Gastrocnemius medialis (tissue), 4 donors: ENCODE data around the gene SLC17A1.

Source experiments
- POLR2A ChIP-seq, 2 donors: fragments of 450-650 bp; IDR thresholded peaks; one replicate each; pipeline ENCODE4 v1.6.1; 2017; ENCODE audit warnings: antibody characterized with exemption in 2 of 2, mild to moderate bottlenecking in 2 of 2, moderate library complexity in 2 of 2
- TF ChIP-seq, protein P1 (sequence below), 5 experiments: fragments of 450-650 bp in 3 of 5; fragments of 200-600 bp in 2 of 5; sonication (generic) in 2 of 5; IDR thresholded peaks in 4 of 5; conservative IDR thresholded peaks in 1 of 5; 1 replicate in 4 of 5; 2 replicates in 1 of 5; pipeline ENCODE4 v1.5.1; 2016 to 2019; ENCODE audit warnings: antibody characterized with exemption in 5 of 5, mild to moderate bottlenecking in 3 of 5, moderate library complexity in 3 of 5

DNA sequence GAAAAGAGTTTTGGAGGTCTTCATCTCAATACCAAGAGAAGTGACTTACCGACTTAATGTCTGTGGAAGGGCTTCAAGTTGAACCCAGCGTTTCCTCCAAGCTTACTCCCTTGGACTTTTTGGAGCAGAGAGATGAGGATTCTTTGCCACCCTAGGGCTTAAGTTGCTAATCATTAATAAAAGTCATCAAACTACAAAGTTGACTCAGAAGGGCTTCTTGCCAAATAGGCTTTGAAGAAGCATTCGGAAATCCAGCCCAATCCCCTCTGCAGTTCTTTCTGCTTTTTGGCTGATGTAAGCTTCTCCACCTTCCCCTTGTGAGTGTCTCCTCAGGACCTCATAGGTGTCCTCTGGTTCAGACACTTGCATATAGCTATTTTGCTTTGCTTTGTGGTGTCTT lies 42.3 kb upstream of the SLC17A1 start, which contains the start of gene SLC17A3:
- TF ChIP-seq, protein P1, sequence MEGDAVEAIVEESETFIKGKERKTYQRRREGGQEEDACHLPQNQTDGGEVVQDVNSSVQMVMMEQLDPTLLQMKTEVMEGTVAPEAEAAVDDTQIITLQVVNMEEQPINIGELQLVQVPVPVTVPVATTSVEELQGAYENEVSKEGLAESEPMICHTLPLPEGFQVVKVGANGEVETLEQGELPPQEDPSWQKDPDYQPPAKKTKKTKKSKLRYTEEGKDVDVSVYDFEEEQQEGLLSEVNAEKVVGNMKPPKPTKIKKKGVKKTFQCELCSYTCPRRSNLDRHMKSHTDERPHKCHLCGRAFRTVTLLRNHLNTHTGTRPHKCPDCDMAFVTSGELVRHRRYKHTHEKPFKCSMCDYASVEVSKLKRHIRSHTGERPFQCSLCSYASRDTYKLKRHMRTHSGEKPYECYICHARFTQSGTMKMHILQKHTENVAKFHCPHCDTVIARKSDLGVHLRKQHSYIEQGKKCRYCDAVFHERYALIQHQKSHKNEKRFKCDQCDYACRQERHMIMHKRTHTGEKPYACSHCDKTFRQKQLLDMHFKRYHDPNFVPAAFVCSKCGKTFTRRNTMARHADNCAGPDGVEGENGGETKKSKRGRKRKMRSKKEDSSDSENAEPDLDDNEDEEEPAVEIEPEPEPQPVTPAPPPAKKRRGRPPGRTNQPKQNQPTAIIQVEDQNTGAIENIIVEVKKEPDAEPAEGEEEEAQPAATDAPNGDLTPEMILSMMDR (IDR thresholded peaks at IDR 0.05 in 4 of 5, conservative IDR thresholded peaks at IDR 0.05 in 1 of 5): no peak
- TF ChIP-seq POLR2A (IDR thresholded peaks at IDR 0.05): no peak
